Measurements from ENCODE around the gene SNAPC3.

Gene SNAPC3

GRCh38 chr9:15492485-15493150 is 69.9 kb downstream of the SNAPC3 start:
- DNase-seq, result no peak

GRCh38 chr9:15498246-15498995 is 75.7 kb downstream of the SNAPC3 start:
- no peak for DNase-seq

DNA sequence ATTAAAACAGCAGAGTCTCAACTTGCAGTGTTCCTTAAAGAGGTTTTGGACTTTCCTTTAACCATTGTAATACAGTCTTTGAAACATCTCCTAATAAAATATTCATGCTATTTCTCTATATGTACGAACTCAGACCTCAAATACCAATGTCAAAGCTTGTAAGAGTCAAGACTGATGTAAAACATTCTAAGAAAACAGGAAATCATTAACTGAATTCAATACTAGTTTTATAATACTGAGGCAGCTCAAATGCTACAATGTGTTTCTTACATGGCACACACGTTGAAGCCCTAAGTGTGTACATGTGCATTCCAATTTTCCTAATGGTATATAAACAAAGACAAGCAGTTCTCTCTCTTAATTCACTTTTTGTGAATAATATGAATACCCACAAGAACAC is 76.5 kb downstream of the SNAPC3 start:
- DNase-seq, result no peak

GRCh38 chr9:15501179-15501578 is 78.5 kb downstream of the SNAPC3 start:
- no peak for DNase-seq

DNA sequence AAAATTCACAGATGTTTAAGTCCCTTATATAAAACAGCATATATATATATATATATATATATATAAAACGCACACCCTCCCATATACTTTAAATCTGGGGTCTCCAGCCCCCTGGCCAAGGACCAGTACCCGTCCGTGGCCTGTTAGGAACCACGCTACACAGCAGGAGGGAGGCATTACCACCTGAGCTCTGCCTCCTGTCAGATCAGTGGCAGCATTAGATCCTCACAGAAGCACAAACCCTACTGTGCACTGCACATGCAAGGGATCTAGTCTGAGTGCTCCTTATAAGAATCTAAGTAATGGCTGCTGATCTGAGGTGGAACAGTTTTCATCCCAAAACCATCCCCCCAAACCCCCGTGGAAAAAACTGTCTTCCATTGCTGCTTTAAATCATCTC is 79.1 kb downstream of the SNAPC3 start:
- DNase-seq, result no peak

- DNase-seq, result no peak
These were observed 83.2 kb downstream of the SNAPC3 start for GRCh38 chr9:15505921-15506320.

DNA sequence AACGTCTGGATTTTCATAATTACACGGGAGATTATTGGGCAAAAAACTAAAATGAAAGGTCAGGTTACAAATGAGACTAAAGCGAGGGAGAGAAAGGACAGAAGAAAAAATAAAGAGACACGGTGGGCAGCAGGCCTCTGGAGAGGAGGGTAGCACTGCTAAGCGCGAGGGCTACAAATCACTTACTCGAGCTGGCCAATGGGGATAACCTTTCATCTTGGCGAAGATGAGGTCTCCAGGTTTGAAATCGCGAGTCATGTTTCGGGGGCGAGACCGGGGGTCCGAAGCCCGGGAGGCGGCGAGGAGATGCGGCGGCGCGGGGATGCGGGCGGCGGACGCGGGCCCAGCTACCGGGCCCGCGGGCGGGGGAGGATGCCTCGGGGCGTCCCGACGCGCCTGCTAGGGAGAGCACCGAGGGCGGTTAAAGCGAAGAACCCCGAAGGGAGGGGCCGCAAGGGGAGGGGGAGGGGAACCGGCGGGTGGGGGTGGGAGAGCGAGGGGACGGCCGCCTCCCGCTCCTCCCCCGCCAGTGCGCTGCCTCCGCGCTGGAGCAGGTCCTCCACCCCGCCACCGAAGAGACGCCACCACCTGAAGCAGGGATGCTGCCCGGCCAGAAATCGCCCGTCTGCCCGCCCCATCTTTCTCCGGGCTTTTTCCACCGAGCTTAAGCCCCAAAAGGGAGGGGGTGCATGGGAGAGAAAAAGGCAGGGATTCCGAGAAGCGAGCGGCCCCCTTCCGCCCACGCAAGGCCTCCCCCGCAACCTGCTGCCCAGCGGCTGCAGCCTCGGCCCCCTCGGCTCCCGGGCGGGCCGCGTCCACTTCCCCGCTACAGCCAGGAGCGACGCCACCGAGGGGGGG is 87.5 kb downstream of the SNAPC3 start:
- DNase-seq, result peak; percentile 65

- DNase-seq, result peak; percentile 82
These were observed 88.3 kb downstream of the SNAPC3 start, which contains the start of gene PSIP1 for GRCh38 chr9:15510789-15511575. TSS of gene PSIP1 (minus strand) at chr9:15510970. CDS start at chr9:15510188, 782 bp downstream.
